HG02885 (cell line): ENCODE data around the gene CENPO.

Source experiments
- ATAC-seq: cut with Tn5 transposase; IDR thresholded peaks from one replicate; pipeline ENCODE4 v1.9.1; 2021; ENCODE audit warnings: mild to moderate bottlenecking; ENCODE audit not compliant: unreplicated experiment, poor library complexity

Gene CENPO

GRCh38 chr2:24836206-24836605 is 43.0 kb downstream of the CENPO start:
- no peak for ATAC-seq

- ATAC-seq = no peak
Measured at GRCh38 chr2:24836706-24837105, 43.5 kb downstream of the CENPO start.

DNA sequence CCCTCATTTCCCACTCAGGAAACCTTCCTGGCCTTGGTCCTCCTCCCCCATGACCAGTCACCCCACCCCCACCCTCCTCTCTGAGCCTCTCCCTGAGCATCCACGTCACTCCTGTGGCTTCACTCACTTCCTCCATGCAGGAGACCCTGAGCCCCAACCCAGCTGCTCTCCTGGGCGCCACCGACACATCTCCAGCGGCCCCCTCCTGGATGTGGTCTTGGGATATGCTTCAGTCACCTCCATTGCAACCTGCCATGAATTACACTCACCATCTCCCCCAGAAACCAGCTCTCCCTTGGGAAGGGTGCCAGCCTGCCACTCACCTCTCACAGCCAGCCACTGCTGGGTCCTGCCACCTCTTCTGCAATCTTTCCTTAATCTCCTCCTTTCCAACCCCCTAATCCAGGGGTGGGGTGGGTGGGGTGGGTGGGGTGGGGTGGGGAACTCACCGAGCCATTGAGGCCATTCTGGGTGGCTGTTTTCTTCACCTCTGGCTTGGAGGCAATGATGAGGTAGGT is 44.8 kb downstream of the CENPO start:
- no peak for ATAC-seq

DNA sequence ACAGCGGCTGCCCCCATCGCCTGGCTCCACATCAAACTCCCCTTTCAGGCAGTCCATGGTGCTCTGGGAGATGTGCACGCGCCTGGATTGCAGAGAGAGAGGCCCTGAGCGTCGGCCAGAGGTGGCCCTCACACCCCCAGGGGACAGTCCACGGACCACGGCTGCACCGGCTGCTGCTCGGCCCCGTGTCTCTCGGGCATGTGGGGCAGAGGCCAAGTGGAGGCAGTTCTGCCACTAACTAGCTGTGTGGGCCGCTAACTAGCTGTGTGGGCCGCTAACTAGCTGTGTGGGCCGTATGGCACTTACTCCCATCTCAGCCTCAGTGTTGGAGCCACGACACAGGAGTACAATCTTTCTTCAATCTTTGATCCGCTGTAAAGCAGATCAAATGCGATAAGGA is 45.3 kb downstream of the CENPO start:
- ATAC-seq = no peak

DNA sequence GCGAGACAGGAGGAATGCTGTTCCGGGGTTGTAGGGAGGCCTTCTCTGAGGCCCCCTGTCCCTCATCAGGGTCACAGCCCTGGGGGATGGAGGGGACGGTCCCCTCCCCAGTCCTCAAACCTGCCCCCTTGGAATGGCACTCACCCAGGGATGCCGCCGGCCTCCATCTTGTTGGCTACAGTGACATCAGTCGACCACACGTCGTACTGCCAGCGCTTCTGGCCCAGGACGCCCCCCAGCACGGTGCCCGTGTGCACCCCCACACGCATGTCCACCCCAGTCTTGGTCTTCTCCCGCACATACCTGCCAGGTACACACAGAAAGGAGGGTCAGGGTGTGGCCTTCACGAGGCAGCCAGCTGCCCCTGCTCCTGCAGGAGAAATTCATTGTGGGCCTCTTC is 46.5 kb downstream of the CENPO start:
- no peak for ATAC-seq

- no peak for ATAC-seq
Measured at GRCh38 chr2:24840164-24840869, 47.1 kb downstream of the CENPO start.

GRCh38 chr2:24840962-24841945 is 48.0 kb downstream of the CENPO start:
- no peak for ATAC-seq

DNA sequence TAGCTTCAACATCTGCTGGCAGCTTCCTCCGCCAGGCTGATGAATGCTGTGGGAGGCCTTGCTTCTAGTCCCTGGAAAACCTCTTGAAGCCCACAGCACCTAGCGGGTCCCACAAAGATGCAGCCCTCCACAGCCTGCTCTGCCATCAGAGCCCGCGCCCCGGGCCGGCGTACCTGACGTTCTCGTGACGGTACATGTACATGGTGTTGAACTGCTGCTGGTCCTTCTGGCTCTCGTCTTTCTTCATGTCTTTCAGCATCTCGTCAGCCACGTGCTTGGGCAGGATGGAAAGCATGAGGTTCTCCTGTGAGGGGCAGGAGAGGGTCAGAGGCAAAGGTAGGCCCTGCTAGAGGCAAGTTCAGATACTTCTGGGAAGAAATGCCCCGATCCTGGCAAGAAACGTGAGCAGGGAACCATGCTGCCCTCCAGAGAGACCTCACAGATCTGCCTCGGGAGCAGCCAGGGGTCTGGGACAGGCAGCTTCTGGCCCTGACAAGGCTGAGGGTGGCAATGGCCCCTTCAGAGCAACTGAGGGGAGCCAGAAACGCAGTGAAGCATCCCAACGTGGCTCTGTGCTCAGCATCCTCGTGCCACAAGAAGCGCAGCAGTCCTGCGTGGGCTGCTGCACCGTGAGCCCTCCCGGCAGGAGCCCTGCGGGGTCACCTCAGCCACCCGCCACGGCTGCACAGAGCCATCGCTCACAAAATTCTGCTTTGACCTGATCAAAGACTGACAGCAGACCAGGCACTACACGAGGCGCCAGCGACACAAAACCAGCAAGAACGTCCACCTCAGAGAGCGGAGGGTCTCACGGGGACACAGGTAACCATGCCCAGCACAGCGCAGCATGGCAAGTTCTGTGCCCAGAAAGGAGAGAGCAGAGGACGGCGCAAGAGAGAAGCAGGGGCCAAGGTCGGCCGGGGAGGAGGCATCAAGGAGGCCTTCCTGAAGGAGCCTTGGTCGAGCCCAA is 49.1 kb downstream of the CENPO start:
- ATAC-seq = no peak

GRCh38 chr2:24843330-24843860 is 50.2 kb downstream of the CENPO start:
- ATAC-seq = no peak

- ATAC-seq = no peak
Measured at GRCh38 chr2:24844023-24844685, 50.9 kb downstream of the CENPO start.

DNA sequence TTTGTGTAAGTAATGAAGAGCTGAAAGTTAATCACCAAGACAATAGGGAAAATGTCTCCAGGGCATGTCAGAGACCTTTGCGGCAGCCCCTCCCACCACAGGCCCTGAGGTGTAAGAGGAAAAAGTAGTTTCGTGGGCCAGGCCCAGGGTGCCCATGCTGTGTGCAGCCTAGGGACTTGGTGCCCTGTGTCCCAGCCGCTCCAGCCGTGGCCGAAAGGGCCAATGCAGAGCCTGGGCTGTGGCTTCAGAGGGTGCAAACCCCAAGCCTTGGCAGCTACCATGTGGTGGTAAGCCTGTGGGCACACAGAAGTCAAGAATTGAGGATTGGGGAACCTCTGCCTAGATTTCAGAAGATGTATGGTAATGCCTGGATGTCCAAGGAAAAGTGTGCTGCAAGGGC is 52.5 kb downstream of the CENPO start:
- no peak for ATAC-seq

- ATAC-seq = no peak
Measured at GRCh38 chr2:24850944-24851343, 57.7 kb downstream of the CENPO start.

GRCh38 chr2:24852026-24852425 is 58.8 kb downstream of the CENPO start:
- ATAC-seq = no peak

DNA sequence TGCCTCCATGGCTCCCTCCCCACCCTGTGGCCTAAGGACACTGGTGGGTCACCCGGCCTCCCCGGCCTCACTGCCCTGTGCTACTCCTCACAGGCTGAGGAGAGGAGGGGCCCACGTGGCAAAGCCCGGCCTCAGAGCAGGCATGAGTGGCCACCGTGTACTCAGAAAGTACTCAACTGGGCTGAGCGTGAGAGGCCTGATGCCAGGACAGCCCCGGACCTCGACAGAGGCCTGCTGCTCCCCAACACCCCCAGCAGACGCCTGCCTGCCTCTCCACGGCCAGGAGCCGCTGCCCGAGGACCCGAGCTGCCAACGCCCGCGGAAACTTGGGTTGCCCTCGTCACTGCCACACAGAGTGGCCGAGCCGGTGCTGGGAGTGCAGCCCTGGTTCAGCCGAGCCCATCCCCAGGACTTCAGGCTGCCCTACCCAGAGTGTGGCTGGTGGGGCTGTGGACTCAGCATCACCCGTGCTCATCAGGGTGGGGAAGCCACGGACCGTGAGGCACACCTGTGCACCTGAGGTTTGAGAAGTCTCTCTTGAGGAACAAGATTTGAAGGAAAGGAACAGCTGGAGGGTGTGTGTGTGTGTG is 59.3 kb downstream of the CENPO start:
- no peak for ATAC-seq

- ATAC-seq = no peak
Measured at GRCh38 chr2:24853046-24853445, 59.8 kb downstream of the CENPO start.

GRCh38 chr2:24853996-24854395 is 60.8 kb downstream of the CENPO start:
- ATAC-seq = no peak

DNA sequence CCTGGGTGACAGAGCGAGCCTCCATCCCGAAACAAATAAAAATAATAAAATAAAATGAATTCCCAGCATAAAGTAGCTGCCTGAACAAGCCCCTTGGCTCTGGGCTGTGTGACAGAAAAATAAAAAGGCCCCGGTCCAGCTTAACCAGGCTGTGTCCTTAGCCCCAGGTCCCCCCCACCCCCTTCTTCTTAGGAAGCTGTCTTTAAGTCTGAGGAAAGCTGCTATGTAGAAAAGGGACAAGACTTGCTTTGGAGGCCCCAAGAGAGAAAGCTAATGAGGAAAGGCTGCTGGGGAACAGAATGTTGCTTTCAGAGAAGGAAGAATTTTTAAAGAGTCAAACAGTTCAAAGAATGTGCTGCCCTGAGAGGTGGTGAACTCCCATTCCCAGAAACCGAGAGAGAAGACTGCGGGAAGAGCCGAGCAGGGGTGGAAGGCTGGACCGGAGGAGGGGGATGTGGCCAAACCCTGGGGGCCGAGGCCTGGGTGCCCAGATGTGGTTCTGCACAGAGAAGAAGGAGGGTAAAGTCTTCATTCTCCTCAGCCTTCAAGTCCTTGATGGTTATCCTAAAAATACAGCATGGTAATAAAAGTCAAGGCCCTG is 61.9 kb downstream of the CENPO start:
- no peak for ATAC-seq

GRCh38 chr2:24855726-24856125 is 62.5 kb downstream of the CENPO start:
- no peak for ATAC-seq

DNA sequence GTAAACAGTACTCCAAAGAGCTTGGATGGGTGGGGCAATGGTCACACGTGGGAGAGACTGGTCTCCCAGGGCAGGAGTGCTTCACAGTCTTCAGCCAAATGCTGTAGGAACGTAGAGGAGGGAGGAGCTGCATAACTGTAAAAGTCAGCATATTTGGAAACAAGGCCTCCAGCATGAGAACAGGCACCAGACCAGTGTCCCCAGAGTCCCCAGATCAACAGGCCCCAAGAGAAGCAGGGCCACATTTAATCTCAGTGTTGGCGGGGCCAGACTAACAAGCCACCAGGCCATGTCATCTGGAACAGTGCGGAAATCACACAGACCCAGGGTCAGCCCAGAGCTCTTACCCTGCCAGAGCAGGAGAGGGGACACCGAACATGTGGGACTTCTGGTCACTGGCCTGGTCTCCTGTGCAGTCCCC is 63.6 kb downstream of the CENPO start:
- ATAC-seq = no peak
